Dermis blood vessel endothelial cell (primary cell): Measurements from ENCODE around the gene STK16. TPM values are rescaled to one million over a fixed set of nuclear protein-coding genes. Genes with fewer than 3 reads are reported as not detected.
"Not testable (repeated sequence)": the region's sequence is repeated elsewhere in the genome, so short reads cannot be mapped to it uniquely, and the experiment has no call there.

Experiments used
- DNase-seq: peaks from one replicate; pipeline ENCODE4 v3.0.0; 2010
- total RNA-seq: library from RNA; depleted of rRNA; stranded (reverse); fragments of >200 nt; gene quantifications from 2 replicates; pipeline ENCODE4 v1.2.3, GENCODE V29; 2014

The STK16 gene
- total RNA-seq, 1 donor from 2014 or later = 24.3 TPM

DNA sequence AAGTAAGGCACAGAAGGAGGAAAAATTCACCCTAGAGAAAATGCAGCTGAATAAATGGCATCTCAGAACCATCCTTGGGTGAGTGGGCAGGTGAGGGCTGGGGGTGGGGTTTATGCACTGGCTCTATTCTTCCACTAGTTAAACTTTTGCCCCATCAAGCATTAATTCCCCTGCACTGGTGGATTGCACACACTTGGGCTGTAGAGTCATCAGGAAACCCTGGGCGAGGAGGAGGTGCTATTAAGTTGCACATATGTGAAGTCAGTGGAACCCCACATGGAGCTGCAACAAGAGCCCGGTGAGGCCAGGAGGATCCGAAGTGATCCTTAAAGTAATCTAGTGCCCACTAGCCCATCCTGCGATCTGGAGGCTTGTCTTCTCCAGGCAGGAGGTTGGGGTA lies 27.1 kb downstream of the STK16 start:
- DNase-seq = no peak

DNA sequence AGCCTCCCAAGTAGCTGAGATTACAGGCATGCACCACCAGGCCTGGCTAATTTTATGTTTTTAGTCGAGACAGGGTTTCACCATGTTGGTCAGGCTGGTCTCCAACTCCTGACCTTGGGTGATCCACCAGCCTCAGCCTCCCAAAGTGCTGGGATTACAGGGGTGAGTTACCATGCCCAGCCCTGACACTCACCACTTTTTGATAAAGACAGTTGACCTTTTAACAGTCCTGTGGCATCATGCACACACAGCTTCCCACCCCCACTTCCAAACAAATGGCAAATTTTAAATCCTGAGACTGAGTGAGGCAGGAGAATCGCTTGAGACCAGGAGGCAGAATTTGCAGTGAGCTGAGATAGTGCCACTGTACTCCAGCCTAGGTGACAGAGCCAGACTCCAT lies 27.7 kb downstream of the STK16 start:
- DNase-seq = no peak

DNA sequence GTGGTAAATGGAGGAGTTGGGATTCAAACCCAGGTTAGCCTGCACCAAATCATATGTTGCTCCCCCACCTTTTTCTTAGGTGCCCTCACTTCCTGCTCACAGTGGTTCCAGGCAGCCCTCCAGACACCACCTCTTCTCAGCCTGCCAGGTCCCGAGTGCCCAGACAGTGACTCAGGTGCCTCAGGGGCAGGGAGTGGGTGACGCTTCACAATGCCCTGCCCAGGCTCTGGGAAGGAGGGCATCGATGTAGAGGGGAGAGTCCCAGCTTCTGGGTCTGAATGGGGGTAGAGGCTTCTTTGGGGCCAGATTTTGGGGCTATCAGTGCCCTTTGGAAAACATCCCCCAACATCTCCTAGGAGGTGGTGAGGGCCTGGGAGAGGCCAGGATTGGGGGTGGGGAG lies 28.7 kb downstream of the STK16 start:
- no peak for DNase-seq

DNA sequence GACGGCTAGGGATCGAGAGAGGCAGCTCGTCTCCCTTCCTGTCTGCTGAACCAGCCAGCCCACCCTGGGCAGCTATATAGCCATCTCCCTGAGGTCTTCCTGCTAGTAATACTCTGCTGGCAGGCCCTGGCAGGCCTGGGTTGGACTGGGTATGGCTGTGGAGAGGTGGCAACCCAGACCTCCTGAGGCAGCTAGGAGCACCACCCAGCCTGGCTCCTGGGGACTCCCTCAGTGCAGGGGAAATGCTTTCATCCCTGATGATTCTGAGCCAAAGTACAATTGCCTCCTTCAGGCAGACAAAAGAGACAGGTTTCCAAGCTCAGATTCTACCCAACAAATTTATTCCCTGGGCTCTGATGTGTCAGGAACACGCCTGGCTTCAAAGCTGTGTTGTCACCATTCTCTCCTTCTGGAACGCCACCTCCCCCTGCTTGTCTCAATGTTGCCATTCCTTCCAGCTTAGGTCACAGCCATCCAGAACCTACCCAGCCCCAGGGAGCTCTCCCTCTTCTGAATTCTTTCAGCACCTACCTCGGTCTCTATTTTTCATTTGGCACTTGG lies 29.2 kb downstream of the STK16 start:
- DNase-seq = peak; percentile 19

DNA sequence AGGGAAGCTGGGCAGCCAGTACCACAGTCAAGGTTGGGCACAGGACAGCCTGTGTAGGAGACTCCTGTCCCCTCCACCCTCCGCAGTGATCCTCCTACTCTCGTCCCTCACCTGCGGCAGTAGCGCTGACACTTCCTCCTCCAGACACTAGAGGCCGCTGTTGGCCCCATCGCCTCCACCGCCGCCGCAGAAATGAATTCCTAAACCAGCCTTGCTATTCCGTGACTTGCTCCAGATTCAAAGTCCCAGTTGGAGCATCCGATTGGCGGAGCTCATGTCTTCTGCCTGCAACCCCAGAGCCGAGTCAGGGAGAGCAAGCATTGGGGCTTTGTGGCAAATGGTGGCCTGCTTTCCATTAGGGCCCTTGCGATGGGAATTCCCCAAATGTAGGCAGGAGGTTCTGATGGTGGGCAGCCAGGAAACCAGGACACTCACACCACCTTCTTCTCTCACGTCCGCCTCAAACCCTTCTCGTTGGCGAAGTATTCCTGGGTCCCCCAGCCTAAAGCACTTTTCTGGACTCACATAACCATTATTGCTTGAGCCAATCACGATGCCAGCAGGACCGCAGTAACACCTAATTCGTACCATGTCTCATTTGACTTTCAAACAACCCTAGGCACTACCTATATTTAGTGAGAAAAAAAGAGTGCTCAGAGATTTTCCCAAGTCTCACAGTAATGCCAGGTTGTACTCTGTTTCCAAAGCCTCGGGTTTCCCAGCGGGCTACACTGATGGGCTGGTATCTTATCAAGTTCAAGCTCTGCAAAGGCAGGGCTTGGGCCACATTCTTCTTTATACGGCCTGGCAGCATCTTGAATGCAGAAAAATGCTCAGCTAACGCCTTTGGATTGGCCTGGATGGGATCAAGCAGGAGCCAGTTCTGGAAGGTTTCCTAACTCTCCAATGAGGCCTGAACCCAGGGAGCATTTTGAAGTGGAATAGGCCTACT lies 32.7 kb downstream of the STK16 start:
- DNase-seq = peak; percentile 83

DNA sequence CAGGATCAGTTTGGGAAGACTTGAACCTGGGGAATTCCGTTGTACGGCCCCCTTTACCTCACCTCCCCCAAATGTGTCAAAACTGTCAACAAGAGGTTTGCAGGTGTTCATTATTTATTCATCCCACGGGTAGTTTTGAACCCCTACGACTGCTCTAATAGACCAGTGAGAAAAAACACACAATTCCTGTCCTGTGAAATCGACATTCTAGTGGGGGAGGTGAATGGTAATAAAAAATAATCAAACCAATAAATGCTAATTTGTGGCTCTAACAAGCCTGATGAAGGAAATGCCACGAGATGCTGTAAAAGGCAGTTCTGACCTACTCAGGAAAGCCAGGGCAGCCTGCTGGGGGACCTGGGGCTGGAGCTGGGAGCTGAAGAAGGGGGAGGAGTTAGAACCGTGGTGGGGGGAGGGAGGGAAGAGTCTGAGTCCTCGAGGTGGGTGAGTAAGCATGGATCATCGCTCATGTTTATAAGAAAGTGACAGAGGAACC lies 33.4 kb downstream of the STK16 start:
- no peak for DNase-seq

DNA sequence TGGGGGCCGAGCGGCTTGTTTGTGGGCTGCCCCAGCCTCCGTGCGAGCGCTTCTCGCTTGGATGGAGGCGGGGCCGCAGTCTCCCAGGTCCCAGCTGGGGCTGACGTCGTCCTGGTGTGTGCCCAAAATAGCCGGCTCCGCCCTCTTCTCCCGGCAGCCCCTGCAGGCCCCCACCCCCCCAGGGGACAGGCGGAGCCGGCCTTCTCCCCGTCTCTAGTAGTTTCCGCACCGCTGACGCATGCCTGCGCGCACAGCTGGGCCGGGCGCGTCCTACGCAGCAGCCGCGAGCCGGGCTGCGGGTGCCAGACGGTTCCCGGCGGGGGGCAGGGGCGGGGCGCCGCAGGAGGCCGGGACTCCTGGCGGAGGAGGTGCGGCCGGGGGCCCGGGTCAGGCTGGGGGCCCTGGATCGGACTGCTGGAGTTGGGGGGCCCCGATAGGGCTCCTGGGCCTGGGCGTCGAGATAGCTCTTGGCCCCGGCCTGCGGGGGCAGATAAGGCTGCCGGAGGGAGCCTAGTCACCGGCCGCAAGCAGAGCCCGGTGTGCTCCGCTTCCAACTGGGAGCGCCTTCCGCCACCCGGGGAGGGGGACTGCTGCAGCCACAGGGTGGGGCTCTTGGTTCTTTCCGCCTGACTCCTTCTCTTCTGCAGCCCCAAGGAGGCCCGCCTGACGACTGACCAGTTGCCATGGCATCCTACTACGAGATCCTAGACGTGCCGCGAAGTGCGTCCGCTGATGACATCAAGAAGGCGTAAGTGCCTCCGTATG lies 34.1 kb downstream of the STK16 start, which contains the start of gene DNAJB2:
Gene DNAJB2, plus strand, starts transcription at position 216 of the 765 bp plus-strand sequence. Its CDS starts 468 bp downstream, at position 684.
- DNase-seq = peak; percentile 99

DNA sequence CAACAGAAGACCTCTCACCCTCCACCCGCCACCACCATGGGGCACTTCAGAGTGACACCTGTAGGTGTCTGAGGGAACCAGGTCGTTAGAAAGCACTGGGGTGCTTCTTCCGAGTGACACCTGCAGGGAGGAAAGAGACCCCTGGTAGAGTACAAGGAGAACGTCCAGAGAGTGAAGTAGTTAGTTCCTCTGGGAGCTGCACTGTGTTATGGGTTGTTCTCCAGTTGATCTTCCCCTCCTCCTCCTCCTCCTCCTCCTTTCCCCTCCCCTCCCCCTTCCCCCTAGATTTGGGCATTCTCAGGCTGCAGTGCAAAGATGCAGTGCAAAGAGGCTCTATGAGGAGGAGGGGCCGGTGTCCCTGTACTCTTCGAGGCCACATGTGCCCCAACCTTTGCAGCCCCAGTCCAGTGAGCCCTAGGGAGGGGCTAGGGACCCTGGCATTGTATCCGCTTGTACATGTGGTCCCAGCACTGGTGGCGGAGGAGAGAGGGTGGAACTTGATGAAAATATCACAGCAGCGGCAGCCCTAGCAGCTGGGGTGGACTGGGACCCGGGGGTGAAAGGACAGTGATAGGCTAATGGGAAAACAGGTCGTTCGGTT lies 34.7 kb downstream of the STK16 start:
- DNase-seq = no peak

DNA sequence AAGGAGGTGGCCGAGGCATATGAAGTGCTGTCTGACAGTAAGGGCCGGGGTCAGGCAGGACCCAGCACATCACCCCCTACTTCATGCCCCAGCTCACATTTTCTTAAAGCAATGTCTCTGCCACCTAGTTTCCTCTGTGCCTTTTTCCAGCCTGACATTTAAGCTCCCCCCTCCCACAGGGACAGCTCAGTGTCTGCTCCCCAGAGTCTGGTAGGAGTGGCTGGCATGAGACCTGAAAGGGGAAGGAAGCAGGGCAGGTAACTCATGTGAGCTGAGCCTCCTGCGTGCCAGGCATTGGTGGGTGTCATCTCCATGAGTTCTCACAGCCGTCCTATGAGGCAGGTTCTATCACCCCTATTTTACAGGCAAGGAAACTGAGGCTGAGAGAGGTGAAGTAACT lies 35.4 kb downstream of the STK16 start:
- DNase-seq = no peak

DNA sequence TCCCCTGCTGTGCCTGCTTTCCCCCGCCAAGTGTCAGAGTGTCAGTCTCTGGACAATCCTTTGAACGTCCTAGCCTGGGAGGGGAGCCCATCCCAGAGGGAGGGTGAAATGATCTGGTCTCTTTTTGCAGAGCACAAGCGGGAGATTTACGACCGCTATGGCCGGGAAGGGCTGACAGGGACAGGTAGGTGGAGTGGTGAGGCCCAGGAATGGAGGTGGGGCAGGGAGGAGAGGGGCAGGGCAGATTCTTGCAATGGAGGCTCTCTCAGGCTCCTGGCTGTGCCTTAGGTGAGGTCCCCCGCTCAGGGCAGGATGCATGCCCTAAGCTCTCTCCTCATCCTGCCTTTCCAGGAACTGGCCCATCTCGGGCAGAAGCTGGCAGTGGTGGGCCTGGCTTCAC lies 36.3 kb downstream of the STK16 start:
- DNase-seq = no peak

DNA sequence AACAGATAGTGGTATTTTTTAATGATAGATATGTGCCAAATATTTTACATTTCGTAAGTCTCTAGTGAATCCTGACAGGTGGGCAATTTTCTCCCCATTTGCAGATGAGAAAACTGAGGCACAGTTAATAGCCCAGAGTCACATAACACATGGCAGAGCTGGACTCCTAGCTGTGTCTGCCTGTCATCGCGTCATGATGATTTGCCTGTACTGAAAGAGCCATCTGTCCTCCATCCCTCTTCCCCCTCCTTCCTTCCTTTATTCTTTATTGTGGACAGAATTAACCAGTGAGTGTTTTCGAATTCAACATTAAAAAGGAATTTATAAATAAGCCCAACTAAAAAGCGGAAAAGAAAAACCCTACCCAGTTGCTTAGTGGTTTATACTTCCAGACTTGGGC lies 37.1 kb downstream of the STK16 start:
- no peak for DNase-seq

DNA sequence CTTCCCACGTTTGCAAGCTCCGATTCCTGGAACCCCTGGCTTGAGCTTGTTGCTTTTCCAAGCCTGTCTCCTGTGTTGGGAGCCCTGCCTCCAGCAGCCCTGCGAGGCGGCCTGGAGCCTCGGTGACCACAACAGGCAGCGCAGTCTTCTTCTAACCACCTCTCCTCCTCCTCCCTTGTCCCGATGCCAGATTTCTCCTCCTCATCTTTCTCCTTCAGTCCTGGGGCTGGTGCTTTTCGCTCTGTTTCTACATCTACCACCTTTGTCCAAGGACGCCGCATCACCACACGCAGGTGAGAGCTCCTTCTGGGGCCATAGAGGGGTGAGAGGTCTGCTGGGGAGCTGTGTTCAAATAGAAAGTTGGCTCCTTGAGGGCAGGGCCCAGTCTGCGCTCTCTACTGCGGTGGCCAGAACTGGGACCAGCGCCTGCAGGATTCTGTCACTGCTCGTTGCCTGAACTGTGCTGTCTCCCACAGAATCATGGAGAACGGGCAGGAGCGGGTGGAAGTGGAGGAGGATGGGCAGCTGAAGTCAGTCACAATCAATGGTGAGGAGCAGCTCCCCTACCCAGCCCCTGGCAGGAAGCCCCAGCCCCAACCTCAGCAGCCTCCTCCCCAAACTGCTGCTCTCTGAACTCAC lies 37.8 kb downstream of the STK16 start:
- DNase-seq = no peak

DNA sequence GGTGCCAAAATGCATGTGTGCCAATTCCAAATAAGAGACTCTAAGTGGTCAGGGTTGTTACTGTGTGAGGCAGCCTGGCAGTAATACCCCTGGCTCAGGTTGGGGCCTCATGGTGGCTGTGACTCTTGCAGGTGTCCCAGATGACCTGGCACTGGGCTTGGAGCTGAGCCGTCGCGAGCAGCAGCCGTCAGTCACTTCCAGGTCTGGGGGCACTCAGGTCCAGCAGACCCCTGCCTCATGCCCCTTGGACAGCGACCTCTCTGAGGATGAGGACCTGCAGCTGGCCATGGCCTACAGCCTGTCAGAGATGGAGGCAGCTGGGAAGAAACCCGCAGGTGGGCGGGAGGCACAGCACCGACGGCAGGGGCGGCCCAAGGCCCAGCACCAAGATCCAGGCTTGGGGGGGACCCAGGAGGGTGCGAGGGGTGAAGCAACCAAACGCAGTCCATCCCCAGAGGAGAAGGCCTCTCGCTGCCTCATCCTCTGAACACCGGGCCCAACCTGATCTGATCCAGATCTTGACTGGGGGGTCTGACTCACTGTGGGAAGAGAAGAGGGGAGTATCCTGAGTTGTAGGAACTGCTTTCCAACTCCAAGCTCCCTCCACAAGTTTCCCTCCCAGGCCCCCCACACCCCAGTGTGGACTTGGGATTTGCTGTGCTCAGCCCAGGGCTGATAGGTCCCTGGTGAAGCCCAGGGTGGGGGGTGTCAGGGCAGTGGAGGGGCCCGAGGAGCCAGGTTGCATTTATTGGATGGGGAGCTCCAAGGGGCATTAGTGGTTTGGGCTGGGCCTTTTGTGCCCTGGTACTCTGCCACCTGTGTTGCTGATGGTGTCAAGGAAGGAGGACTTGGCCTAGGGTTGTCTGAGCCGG lies 39.5 kb downstream of the STK16 start:
- no peak for DNase-seq

DNA sequence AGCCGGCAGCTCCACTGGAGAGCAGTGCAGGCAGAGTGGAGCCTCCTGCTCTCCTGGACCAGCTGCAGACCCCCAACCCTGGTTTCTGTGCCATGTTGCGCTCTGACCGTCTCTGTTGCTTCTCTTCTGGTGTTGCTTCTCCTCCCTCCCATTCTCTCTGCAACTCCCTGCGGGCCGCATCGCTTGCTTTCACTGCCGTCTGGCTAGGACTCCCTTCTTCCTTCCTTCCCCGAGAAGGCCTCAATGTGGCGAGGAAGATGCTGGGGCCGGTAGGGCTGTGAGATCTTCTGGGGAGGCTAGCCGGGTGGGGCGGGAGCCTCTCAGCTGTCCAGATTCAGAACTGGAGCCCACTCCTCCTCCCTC lies 40.1 kb downstream of the STK16 start:
- no peak for DNase-seq

DNA sequence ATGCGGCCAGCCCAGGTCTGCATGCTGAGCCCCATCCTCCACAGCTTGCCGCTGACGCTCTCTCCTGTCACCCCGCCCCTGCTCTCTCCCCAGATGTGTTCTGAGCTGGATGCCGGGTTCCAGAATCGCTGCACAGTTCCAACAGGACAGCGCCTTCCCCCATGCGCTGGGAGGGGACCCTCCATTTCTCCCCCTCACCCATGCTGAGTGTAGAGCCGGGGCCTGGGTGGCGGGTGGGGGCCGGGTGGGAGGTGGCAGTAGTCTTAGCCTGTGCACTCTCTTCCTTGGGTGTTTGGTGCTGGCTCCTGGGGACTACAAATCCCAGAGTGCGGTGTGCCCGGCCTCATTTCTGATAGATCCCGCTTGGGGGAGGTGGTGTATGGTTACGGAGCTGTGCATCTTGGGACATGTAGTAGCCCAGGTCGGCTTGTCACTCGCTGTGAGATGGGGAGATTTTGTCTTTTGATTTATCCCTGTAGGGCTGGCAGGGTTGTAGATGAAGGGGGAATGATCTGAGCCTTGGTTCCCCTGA lies 40.7 kb downstream of the STK16 start:
- no peak for DNase-seq

DNA sequence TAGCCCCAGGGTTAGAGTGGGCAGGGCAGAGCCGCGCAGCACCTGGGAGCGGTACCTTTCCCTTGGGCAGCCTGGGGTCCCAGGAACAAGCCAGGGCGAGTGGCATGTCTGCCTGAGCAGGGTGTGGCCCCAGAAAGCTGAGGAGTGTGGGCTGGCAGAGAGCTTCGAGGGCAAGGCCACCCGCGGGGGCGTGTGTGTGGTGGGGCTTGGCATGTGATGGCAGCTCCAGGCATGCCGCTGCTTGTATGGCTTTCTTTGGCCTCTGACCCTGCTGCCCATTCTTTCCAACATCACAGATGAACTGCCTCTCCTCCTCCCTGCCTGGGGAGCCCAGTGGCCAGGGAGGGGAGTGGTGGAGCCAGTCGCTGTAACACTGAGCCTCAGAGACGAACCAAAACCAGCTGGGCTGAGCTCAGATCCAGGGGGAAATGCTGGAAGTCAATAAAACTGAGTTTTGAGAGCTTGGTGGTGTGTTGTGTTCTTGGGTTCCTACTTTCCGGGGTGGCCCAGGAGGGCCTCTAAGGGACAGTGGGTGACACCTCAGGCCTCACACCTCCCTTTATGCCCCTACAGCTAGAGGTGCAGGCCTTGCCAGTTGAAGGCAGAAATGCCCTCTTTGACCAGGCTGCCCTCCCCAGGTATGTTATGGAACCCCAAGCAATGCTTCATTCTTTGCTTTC lies 41.3 kb downstream of the STK16 start:
- DNase-seq = no peak

DNA sequence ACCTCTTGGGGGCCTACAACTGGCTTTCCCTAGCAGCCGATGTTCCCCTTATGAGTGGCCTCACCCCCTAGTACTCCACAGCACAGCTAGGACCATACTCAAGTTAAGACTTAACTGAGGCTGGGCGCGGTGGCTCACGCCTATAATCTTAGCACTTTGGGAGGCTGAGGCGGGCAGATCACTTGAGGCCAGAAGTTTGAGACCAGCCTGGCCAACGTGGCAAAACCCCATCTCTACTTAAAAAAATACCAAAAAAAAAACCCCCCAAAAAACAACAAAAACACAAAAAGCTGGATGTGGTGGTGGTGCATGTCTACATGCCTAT lies 41.8 kb downstream of the STK16 start:
- not testable (repeated sequence) for DNase-seq

DNA sequence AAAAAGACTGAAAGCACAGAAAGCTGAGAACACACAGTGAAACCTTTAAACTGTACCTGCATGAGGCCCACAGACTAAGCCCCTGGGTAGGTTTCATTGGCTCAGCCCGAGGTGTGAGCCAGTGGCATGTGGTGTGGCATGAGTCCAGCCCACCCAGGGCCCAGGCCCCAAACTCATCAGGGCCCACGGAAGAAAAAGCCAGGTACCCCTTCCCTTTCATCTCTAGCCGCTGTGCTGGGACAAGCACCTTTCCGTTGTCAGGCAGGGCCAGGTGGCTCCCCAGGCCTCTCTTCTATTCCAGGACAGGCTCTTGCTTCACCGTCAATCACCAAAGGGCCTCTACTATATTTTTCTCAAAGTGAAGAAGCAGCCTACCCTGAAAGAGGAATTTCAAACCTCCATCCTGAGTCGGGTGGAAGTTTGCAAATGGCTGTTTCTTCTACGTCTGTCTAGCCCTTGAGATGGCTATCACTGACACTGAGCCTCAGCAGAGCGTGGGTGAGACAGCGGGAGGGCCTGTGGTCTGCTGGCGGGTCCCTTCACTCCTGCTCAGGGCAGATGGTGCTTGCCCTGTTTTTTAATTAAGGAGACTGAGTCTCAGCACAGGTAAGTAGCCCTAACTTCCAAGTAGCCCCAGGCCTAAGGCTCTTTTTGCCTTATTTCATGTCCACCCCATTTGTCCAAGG lies 42.4 kb downstream of the STK16 start:
- DNase-seq = no peak

DNA sequence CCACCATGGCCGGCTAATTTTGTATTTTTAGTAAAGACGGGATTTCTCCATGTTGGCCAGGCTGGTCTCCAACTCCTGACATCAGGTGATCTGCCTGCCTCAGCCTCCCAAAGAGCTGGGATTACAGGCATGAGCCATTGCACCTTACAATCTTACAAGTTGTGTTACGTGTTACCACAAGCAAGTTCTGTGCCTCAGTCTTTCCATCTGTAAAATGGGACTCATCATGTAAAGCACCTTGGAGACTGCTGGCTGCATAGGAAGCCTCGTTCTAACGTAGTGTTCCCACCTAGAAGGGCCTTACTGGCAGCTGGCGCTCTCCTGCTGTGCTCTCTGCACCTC lies 43.9 kb downstream of the STK16 start:
- no peak for DNase-seq
